Measurements from ENCODE around the gene PTPRC.

The PTPRC gene

DNA sequence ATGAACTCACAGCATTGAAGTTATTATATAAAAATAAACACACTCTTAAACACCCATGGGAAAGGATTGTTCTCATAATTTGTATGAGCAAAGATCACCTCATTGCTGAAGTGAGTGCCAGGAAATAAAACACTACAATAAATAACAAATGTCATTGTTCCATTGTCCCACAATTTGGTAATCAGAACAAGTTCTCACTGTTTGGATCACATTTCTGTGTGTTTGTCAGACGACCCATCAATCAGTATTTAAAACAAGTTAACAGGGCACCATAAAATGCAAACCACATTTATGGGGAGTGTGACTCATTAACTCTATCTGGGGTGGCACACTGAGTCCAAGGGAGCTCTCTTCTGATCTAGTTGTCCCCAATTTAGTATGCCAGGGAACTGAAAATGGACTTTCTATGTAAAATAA, 124.5 kb downstream of the PTPRC start:
- no peak for DNase-seq (ENCODE audit: low spot score)

DNA sequence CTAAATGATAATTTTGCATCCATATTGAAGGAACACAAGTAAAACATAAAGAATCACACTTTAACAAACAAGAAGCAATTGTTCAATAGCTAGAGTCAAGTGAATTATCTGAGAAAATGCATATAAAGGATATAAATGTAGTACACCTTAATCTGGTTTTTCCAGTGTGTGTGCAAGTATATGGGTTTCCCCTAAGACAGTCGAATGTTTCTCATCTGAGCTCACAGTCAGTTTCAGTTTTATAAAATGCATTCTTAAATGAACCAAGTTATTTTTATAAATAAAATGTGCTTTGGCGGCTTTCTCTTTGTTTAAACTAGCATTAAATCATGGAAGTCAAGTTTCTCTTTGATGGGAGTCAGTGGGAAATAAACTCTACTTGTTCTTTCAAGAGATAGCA, 125.9 kb downstream of the PTPRC start:
- no peak for DNase-seq (ENCODE audit: low spot score)

DNA sequence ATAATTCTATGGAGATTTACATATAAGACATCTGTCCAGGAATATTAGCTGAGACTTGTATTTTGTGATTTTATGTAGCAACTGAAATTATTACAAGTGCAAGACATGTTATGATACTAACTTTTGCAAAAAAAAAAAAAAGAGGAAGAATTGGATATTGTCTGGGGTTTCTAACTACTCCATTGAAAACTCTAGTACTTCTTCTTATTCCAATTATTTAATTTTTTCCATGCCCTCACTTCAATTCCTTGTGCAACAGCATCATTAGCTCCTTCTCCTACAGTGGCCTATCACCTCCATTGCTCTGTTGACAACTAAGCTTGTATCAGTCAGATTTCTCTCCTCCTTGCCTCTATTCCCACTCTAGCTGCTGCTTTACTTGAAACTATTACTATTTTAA, 126.6 kb downstream of the PTPRC start:
- no peak for DNase-seq (ENCODE audit: low spot score)

DNA sequence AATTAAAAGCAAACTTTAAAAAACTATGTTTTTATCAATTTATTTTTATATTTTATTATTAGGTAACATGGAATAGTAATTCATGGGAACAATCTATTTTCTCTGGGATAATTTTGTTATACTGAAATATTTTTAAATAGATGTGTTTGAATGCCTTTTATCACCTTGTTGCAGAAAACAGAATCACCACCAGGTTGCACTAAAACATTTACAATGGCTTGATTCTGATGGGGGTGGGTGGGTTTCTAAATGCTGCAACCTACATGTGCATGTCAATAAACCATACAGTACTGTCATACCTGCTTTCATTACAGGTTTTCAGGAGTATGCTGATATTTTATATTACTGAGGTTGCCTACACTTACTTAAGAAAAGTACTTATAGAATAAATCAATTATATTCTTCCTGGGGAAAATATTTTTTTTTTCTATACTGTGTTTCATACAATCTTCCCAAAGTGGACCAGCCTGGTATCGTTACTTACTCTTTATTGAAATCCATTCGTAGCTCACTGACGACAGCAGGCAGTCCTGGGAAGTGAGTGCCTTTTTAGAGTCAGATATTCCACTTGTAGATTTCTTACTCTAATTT, 132.8 kb downstream of the PTPRC start:
- no peak for DNase-seq (ENCODE audit: low spot score)

DNA sequence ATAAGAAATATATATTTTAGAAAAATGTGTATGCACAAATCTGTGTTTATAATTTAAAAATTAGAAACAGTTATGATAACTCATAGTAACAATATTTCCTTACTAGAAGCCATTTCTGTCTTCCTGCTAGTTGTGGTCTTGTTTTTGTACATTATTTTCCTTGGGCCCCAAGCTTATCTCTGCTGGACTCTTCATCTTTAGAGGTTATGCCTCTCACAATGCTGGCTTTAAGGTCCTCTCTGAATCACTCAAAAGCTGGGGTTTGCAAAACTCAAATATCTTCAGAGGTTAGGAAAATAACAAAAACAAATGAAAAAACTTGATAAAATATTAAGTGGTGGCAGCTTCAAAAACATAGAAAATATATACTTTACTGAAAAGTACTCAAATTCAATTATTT, 133.8 kb downstream of the PTPRC start:
- DNase-seq (ENCODE audit: low spot score): no peak

DNA sequence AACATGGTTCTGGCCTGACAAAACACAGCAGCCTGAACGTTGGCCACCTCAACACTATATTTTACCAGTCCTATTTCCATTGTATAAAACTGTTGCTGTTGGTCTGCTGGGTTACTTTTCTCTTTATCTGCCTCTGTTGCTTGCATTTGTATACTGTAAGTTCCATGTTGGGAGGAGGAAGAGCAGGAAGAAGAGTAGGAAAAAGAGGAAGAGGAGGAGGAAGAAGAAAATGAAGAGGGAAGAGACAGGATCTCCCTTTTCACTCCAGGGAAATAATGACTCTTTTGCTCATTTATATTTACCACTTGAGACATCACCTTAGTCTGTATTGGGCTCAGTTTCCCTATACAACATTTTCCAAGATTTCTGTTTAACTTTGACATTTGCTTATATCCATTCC, 134.2 kb downstream of the PTPRC start:
- no peak for DNase-seq (ENCODE audit: low spot score)

DNA sequence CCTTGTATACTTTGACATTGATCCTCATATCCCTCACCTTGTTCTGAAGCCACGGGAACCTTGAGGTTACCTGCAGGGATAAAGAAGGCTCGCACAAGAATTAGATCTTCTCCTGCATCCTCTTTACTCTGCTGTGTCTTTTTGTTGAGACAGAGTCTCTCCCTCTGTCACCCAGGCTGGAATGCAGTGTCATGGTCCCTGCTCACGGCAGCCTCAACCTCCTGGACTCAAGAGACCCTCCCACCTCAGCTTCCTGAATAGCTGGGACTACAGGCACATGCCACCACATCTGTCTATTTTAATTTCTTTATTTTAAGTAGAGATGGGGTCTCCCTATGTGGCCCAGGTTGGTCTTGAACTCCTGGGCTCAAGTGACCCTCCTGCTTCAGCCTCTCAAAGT, 134.7 kb downstream of the PTPRC start:
- DNase-seq (ENCODE audit: low spot score): no peak

DNA sequence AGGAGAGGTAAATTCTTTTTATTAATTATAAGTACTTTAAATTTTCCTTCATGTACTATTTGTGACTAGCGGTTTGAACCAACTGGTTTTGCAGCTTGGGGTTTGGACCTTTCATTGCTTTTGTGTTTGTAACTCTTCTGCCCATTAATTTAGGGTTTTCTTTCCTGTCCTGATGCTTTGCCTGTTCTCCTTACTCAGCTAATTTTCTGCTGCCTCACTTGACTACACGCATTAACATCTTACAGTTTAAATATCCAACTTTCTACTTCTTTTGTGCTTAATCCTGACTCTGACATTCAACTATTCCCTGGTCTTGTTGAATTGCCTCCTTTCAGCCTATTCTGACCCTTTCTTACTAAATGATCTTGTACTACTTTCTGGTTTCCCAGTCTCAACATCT, 135.6 kb downstream of the PTPRC start:
- DNase-seq (ENCODE audit: low spot score): no peak

DNA sequence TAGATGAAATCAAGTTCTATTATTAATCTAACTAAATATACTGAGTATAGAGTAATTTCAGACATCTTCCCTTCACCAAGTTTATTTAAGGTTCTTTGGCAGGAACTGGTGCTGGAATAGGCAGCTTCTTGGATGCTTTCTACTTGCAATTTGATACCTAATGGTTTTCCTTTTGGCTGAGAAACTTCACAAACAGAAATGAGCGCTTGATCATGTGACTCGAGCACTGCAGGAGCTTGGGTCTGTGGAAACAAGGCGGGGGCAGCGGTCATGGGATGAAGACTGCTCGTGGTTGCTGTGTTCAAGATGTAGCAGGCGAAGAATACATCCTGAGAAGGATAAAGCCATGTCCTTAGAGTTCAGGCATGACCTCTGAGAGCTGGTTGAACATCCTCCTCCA, 136.8 kb downstream of the PTPRC start:
- no peak for DNase-seq (ENCODE audit: low spot score)

DNA sequence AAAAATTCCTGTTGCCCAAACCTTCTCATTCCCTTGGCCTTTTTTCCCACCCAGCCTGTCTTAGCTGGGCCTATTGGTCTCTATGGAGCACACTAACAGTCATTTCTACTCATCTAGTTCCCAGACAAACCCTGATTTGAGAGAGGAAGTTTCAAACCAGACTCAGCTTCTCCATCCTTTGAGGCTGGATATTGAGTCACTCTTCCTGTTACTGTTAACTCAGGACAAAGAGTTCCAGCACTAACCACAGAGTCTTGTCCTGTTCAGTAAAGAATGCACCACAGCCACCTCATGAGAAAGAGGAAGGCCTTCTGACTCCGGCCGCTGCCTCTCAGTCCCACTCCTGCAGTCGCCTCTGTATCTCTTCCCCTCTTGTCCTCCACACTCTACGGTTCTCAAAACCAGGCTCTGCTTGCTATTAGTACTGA, 137.8 kb downstream of the PTPRC start:
- DNase-seq (ENCODE audit: low spot score): no peak

DNA sequence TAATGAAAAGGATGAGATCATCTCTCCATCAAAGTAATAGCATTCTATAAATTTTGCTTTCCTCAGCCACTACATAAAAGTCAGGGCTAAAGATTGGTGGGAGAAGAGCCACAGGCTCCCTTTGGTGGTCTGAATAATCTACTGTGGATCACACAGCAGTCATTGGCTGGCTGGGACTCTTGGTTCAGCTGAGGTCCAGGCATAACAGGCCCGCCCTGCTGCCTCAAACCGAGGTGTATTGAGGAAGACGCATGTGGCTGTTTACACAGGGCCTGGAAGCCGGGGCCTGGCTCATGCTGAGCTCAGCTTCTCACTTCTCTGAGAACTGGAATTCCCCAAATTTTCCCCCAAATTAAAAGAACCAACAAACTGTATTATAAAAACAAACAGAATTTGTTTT, 139.2 kb downstream of the PTPRC start:
- no peak for DNase-seq (ENCODE audit: low spot score)

DNA sequence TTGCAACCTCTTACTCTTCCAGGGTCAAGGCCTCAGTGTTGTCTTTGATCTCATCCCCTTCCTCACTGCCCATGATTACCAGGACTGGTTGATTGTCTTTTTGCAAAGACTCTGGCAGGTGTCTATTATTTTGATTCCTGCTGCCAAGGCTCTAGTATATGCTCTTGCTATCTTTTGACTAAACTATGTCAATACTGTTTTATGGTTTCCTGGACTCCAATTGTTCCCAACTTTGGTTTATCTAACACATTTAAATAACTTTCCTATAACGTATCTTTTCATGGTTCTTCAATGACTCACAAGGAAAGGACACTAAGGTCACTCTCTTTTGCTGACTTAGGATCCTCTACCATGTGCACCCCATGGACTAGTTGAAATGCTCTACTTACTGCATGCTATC, 141.5 kb downstream of the PTPRC start:
- DNase-seq (ENCODE audit: low spot score): no peak

DNA sequence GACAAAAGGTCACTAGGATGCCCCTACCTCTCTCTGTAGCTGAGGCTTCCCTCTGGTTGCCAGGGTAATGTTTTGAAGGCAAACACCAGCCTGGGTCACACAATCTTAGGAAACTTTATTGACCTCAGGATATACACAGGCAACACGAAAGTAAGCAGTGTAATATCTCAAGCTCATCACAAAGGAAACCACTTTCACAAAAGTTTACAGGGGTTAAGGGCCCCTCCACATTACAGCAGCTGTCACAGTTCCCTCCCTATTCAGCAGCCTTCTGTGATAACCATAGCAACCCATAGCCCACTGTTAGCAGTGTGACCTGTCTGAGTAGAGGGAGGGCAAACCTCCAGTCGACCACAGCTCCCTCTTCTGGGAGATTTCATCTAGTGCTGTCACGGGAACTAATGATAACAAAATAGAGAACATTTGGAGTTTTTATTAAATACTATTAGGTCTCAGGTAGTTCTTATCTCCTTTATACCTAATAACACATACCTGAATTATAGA, 149.8 kb downstream of the PTPRC start:
- peak; percentile 49 for DNase-seq (ENCODE audit: low spot score)

DNA sequence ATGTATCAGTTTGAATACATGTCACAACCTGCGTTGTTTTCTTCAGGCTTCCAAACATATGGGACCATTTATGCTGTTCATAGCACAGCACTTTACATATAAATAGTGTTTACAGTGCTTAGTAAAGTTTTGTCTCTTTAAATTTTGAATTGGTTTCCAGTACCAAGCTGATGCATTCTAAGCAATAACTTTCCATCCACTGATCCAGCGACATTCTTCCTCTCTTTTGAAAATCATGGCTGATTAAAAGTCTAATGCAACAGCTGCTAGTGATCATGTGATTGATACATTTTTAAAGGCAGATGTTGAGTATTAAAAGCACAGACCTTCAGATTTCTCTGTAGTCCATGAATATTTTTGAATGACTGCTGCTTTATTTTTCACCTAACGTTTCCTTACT, 154.9 kb downstream of the PTPRC start:
- no peak for DNase-seq (ENCODE audit: low spot score)

DNA sequence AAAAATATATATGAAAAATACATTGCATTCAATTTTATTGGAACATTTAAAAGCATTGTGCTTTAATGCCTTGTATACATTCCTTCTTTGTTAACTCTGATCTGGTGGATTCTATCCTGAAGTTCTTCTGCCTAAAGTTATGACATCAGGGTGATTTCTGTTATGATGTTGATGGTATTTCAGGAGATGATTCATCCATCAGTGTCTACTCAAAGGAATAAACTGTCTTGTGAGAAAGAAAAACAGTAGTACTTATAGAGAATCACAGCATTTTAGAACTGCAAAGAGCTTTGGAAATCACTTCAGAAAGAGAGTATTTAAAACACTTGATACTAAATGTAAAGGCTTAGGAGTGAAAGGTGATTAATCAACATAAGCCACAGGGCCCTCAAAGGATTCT, 155.7 kb downstream of the PTPRC start:
- no peak for DNase-seq (ENCODE audit: low spot score)

DNA sequence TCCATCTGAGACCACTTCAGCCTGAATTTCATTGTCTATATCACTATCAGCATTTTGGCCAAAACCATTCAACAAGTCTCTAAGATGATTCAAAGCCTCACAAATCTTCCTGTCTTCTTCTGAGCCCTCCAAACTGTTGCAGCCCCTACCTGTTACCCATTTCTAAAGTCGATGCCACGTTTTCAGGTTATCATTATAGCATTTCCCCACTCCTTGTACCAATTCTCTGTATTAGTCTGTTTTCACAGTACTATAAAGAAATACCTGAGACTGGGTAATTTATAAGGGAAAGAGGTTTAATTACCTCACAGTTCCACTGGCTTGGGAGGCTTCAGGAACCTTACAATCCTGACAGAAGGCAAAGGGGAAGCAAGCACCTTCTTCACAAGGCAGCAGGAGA, 158.8 kb downstream of the PTPRC start:
- no peak for DNase-seq (ENCODE audit: low spot score)

DNA sequence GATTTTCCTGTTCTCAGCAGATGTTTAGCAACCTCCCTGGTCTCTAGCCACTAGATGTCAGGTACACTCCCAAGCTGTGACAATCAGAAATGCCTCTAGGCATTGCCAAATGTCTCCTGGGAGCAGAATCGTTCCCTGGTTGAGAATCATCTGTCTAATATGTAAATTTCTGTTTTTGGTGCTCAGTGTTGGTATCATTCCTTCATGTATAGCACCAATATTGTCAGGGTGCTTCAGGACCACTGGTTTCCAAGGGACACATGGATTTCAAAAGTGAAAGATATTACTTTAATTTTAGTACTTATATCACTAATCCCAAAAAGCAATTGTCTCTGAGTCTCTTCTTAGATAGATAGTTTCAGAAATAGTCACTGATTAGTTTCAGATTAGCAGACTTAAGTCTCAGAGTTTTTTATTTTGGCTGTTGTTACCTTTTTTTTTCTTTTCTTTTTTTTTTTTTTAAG, 160.1 kb downstream of the PTPRC start:
- DNase-seq (ENCODE audit: low spot score): no peak

DNA sequence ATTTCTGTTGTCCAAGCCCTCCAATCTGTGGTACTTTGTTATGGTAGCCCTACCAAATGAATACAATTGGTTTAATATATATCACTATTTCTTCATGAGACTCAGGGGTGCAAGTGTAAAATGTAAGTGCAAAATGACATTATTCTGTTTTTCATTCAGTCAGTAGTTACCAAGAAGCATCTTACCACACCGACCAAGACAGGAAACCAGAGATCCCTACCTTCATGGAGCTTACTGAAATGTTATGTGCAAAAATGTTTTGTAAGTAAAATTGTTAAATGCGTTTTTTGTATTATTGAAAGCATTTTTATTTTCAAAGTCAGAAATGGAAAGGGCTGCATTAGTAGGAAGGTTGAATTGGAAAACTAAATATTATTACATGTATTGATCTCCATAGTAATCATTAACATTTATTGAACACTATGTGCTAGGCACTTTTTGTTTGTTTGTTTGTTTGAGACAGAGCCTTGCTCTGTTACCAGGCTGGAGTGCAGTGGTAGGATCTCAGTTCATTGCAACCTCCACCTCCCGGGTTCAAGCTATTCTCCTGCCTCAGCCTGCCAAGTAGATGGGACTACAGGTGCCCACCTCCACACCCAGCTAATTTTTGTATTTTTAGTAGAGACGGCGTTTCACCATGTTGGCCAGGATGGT, 166.8 kb downstream of the PTPRC start:
- DNase-seq (ENCODE audit: low spot score): no peak

DNA sequence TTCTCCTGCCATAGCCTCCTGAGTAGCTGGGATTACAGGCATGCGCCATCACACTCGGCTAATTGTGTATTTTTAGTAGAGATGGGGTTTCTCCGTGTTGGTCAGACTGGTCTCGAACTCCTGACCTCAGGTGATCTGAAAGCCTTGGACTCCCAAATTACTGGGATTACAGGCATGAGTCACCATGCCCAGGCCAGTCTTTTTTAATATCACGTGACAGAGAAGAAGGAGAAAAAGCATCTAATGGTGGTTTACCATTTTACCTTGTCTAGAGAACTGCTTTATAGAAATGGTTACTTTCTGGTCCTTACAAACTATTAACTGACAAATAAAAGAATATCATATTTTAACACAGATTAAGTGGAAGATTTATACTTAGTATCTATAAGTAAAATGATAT, 168.0 kb downstream of the PTPRC start:
- no peak for DNase-seq (ENCODE audit: low spot score)
